Islet of Langerhans (tissue), 1 donor: ENCODE measurements around the gene CCS.
A peak's percentile ranks its signal among the peaks of the same experiment; 100 is the strongest.
"Not testable (repeated sequence)": the region's sequence is repeated elsewhere in the genome, so short reads cannot be mapped to it uniquely, and the experiment has no call there.

Source experiments
- FAIRE-seq: peaks from one replicate; lab custom pipeline; 2011; peaks lifted over from hg19 to GRCh38; lab: Jason Lieb, UNC

Gene CCS

GRCh38 chr11:66626926-66627325 lies 33.9 kb downstream of the CCS start:
- no peak for FAIRE-seq

GRCh38 chr11:66628061-66628603 lies 35.1 kb downstream of the CCS start:
- no peak for FAIRE-seq

- no peak for FAIRE-seq
These were observed 36.4 kb downstream of the CCS start for GRCh38 chr11:66629356-66629755.

- no peak for FAIRE-seq
These were observed 38.9 kb downstream of the CCS start for GRCh38 chr11:66631883-66632282.

- FAIRE-seq, result no peak
These were observed 40.0 kb downstream of the CCS start for GRCh38 chr11:66632952-66633351.

- no peak for FAIRE-seq
These were observed 43.4 kb downstream of the CCS start for GRCh38 chr11:66636411-66636810.

- no peak for FAIRE-seq
These were observed 44.7 kb downstream of the CCS start for GRCh38 chr11:66637557-66638176.

- peak; percentile 68 for FAIRE-seq
These were observed 45.4 kb downstream of the CCS start, which contains the start of gene RBM4 for GRCh38 chr11:66638177-66639065. Gene RBM4, plus strand, starts transcription at chr11:66638703. Its CDS starts 1,009 bp downstream, at chr11:66639712.

- FAIRE-seq, result no peak
These were observed 46.3 kb downstream of the CCS start for GRCh38 chr11:66639066-66639813.

- FAIRE-seq, result not testable (repeated sequence)
These were observed 46.9 kb downstream of the CCS start for GRCh38 chr11:66639814-66640340.

- no peak for FAIRE-seq
These were observed 48.8 kb downstream of the CCS start for GRCh38 chr11:66641834-66642233.

- FAIRE-seq, result no peak
These were observed 50.9 kb downstream of the CCS start for GRCh38 chr11:66643745-66644437.

GRCh38 chr11:66646828-66647227 lies 53.8 kb downstream of the CCS start:
- FAIRE-seq, result no peak

- no peak for FAIRE-seq
These were observed 56.9 kb downstream of the CCS start for GRCh38 chr11:66649903-66650302.

GRCh38 chr11:66651016-66651415 lies 58.0 kb downstream of the CCS start:
- FAIRE-seq, result no peak

- no peak for FAIRE-seq
These were observed 59.7 kb downstream of the CCS start for GRCh38 chr11:66652651-66653050.

- FAIRE-seq, result no peak
These were observed 60.1 kb downstream of the CCS start for GRCh38 chr11:66653123-66653522.
